GM21528 (cell line): Measurements from ENCODE around the gene HTR3C.

Experiments
- ATAC-seq: cut with Tn5 transposase; IDR thresholded peaks from one replicate; pipeline ENCODE4 v1.9.1; 2021; ENCODE audit warnings: mild to moderate bottlenecking, moderate library complexity; ENCODE audit not compliant: unreplicated experiment, low FRiP score

HTR3C gene

DNA sequence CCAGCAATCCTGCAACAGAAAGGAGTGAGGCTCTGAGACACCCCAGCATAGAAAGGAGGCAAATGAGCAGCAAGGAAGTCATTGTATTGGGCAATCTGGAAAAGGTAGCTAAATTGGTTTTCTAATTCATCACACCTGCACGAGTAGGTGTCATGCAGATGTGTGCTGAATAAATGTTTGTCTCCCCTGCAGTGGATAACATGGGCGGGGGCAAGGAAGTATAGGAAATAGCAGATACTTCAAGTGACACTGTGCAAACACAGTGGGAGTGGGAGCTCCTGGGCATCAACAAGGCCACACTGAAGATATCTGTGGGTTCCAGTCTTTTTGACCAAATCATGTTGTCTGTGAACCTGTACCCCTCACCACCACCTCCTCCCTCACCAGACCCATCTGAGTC lies 29.6 kb downstream of the HTR3C start:
- no peak for ATAC-seq

DNA sequence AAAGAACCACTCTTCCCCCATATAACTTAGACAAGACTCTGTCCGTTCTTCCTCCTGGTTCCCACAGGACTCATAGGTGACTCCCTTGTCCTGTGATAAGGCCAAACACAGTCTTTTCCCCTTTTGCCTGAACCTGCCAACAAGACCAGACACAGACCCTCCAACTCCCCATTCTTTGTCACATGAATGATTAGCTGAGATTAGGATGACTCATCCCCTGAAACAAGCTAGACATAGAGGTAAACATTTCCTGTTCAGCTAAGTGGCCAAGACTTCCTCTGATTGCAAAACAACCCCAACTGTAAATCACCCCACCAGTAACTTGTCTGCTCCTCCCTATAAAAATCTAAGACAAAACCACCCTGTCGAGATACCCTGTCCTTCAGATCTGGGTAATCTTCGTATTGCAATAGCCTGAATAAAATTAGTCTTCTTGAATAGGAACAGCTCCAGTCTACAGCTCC lies 32.6 kb downstream of the HTR3C start:
- ATAC-seq = no peak

- ATAC-seq = no peak
Measured at GRCh38 chr3:184092199-184092598, 39.4 kb downstream of the HTR3C start.

DNA sequence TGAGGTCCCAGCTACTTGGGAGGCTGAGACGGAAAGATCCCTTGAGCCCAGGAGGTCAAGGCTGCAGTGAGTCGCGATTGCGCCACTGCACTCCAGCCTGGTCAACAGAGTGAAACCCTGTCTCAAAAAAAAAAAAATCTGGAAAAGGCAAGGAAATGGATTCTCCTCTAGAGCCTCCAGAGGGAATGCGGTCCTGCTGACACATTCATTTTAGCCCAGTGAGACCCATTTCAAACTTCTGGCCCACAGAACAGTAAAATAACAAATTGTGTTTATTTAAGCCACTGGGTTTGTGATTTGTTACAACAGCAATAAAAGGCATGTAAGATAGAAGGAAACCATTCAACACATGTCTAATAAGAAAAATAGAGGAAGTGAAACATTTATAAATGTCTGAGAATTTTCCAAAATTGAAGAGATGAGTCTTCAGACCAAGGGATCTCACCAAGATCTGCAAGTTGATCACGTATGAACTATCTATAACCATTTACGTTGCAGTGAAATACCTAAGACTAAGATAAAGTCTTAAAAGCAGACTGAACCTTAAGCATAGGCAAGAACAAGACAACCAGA lies 44.0 kb downstream of the HTR3C start, which contains the start of gene HTR3E:
HTR3E (plus strand) TSS at position 254 of the 573 bp plus-strand sequence. CDS start 466 bp downstream, outside the sequence.
- ATAC-seq = no peak

DNA sequence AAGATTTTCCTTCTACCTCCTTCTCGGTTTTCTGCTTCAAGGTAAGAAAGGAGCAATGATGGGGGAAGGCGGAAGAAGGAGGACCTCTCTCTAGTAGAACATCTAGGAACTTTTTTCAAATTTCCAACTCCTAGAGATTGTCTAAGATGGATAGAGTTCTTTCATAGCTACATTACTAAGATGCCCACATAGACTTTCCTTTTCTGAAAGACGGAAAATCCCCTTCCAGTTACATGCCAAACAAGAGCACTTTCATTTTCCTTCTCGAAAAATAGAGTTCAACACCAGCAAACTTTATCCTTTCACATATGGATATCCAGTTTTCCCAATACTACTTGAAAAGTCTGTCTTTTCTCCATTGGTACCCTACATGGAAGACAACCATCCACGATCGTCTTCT lies 44.7 kb downstream of the HTR3C start:
- ATAC-seq = no peak

DNA sequence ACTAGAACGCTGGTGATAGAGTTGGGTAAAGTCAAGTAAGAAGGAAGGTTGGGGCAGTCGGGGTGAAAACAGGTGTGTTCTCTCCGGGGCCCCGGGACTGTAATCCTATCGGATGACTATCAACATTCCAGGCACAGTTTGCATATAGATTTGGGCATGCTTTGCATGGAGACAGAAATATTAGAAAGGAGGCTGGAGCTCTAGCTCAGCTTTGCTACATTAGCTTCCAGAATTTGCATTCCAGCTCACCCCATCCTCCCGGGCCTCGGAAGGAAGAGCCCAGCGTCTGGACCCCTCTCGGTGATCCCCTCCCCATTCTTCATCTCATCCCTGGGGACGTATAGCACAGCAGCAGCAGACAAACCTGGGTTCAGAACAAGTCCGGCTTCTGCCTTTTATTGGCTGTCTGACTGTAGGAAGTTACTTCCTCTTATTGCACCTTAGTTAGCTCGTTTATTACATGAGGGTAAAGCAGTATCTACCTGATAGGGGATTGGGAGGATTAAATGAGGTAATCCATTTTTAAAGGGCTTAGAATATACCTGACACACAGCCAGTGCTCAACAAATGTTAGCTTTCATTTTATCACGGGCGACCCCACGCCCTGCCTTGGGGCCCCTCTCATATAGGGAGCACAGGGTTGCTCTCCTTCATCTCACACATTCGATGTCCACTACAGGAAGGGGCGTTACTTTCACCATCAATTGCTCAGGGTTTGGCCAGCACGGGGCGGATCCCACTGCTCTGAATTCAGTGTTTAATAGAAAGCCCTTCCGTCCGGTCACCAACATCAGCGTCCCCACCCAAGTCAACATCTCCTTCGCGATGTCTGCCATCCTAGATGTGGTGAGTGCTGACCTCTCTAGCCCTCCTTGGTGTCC lies 47.2 kb downstream of the HTR3C start:
- ATAC-seq = no peak
